Measurements from ENCODE around the gene CBX4. TPM values are rescaled to one million over a fixed set of nuclear protein-coding genes. Genes with fewer than 3 reads are reported as not detected.
A peak's percentile ranks its signal among the peaks of the same experiment; 100 is the strongest.

CBX4 gene
- total RNA-seq (2016; rRNA removed; fragmentation: Illumina TruSeq; extraction: Trizol) (17.1 and 25.8 TPM in 2 replicates), polyA plus RNA-seq (2011; rRNA removed) (50.8 and 61.1 TPM in 2 replicates), polyA minus RNA-seq (2011; rRNA and poly(A)+ RNA removed; ENCODE audit: low replicate concordance) (17.1 and 51.0 TPM in 2 replicates), Bru-seq, nascent RNA (percentile 91 among the genes with signal in this experiment), BruChase-seq, experiment 1, labeled RNA remaining after a 6-hour chase (percentile 93 among the genes with signal in this experiment), BruChase-seq, experiment 2, labeled RNA remaining after a 2-hour chase (percentile 96 among the genes with signal in this experiment)
- total RNA-seq (2016; cell fraction: cytosol; rRNA removed; fragmentation: Illumina TruSeq; extraction: Trizol; ENCODE audit: low read depth) = 4.7 and 4.8 TPM in 2 replicates
- 17.7 and 25.2 TPM in 2 replicates for total RNA-seq (2016; cell fraction: insoluble cytoplasmic fraction; rRNA removed; fragmentation: Illumina TruSeq; extraction: Trizol)
- total RNA-seq (2016; cell fraction: membrane; rRNA removed; fragmentation: Illumina TruSeq; extraction: Trizol) = 13.9 and 15.1 TPM in 2 replicates
- total RNA-seq (2016; cell fraction: nucleus; rRNA removed; fragmentation: Illumina TruSeq; extraction: Trizol) = 18.5 and 22.8 TPM in 2 replicates
- 31.1 and 45.6 TPM in 2 replicates for polyA plus RNA-seq (2011; cell fraction: cytosol; rRNA removed)
- polyA plus RNA-seq (2011; cell fraction: nucleus; rRNA removed) = 117 and 122 TPM in 2 replicates
- 27.9 and 32.4 TPM in 2 replicates for polyA plus RNA-seq (2012)
- polyA plus RNA-seq (2016; cell fraction: cytosol; fragmentation: Illumina TruSeq; extraction: Trizol; ENCODE audit: low read depth) = 3.7 and 4.2 TPM in 2 replicates
- polyA plus RNA-seq (2016; cell fraction: insoluble cytoplasmic fraction; fragmentation: Illumina TruSeq; extraction: Trizol; ENCODE audit: low read depth) = 29.4 and 33.0 TPM in 2 replicates
- 11.7 and 12.5 TPM in 2 replicates for polyA plus RNA-seq (2016; cell fraction: membrane; fragmentation: Illumina TruSeq; extraction: Trizol; ENCODE audit: low read depth)
- polyA plus RNA-seq (2016; cell fraction: nucleus; fragmentation: Illumina TruSeq; extraction: Trizol; ENCODE audit: insufficient read depth, low read depth) = 60.4 and 60.8 TPM in 2 replicates
- polyA minus RNA-seq (2011; cell fraction: cytosol; rRNA and poly(A)+ RNA removed) = 33.1 and 38.6 TPM in 2 replicates
- polyA minus RNA-seq (2011; cell fraction: nucleus; rRNA and poly(A)+ RNA removed) = 17.8 and 25.2 TPM in 2 replicates
- long read RNA-seq, experiment 1, partial matches to known transcripts = 0 of 4 reads
- long read RNA-seq, experiment 1, other reads (novel, unspliced or antisense) = 4 of 4 reads
- long read RNA-seq, experiment 2, transcript CBX4-201 (5 exons, 2,664 nt) = major isoform, 71 of 230 reads
- long read RNA-seq, experiment 2, partial matches to known transcripts = 5 of 230 reads
- long read RNA-seq, experiment 2, other reads (novel, unspliced or antisense) = 154 of 230 reads

DNA sequence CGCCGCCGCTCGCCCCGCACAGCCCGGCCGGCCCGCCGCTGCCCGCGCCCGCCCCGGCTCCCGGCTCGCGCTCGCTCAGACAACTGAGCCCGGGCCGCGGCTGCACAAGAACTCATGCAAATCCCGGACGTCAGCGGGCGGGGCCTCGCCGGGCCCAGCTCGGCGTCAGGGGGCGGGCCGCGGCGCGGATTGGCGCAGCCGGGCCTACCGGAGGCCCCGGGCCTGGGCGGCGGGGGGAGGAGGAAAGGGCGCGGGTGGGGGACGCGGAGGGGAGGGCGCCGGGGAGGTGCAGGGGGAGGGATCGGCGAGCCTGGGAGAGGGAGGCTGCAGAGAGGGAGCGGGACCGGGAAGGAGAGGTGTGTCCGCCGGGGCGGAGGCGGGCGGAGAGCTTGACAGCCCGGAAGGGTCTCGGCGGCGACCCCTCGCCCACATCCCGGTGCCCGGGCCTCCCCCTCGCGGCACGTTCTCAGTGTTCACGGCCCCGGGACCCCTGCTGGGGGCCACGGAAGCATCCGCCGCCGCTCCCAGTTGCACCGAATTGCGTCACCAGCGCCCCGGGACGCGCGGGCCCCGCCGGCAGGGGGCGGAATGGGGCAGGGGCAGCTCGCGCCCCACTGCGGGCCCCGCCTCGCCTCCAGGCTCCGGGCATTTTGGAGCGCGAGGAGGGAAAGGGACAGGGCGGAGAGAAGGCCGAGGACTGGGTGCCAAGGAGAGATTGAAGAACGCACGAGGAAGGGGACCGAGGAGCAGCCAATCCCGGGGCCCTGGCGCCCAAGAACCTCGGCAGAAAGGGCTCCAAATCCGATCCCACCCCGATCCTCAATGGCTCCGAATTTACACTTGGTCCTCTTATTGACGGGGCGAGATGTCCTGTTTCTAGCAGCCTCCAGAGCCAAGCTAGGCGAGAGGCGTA lies at the start of gene CBX4:
Gene CBX4 (minus strand): TSS at position 85 of the 913 bp plus-strand sequence. CDS start 189 bp downstream, outside the sequence.
- Histone ChIP-seq H3K79me2 (ENCODE audit: insufficient read depth, low read length) (peaks cover 38% of the 10 kb centered on the region), H3K27ac (ENCODE audit: extremely low read length, insufficient read depth, low read length) (peak within 1 kb of the TSS; percentile 71), H2AFZ (ENCODE audit: low read length) (no peak within 1 kb of the TSS), H3K9me3 (ENCODE audit: low read length) (no peaks in the 10 kb centered on the region), H4K20me1 (ENCODE audit: insufficient read depth, low read length) (peaks cover 38% of the 10 kb centered on the region), H3K4me1 (ENCODE audit: insufficient read depth, low read length) (peaks cover 68% of the 10 kb centered on the region), H3K4me3 (replicated peaks in 1 of 3; ENCODE audit: insufficient read depth in 1 of 3, low read depth in 2 of 3, low read length in 3 of 3) (peak within 1 kb of the TSS; percentile 77 to 100 (median 87)), H3K9ac (ENCODE audit: insufficient read depth, low read depth, low read length) (peak within 1 kb of the TSS; percentile 79), H3K36me3 (replicated peaks in 1 of 2; ENCODE audit: control insufficient read depth in 1 of 2, insufficient read depth in 2 of 2, low read length in 2 of 2) (peaks cover 10 to 11% of the 10 kb centered on the region in 2 experiments), H3K4me2 (ENCODE audit: low read depth, low read length) (peak within 1 kb of the TSS; percentile 97), H3K27me3 (ENCODE audit: control insufficient read depth in 1 of 2, insufficient read depth in 2 of 2, low read length in 2 of 2) (no peaks in the 10 kb centered on the region; a peak in 1 of 5 replicates)
- DNase-seq (ENCODE audit: low spot score) (peak; percentile 92), FAIRE-seq (no peak), ATAC-seq (peak; percentile 44)
- ChIA-PET POLR2A (interaction anchor here (0.6 to 9.7 kb wide), 31 partner anchors 8 to 163 kb away, joined by 3 to 333 read pairs (median 7); partner anchors contain the start of gene CBX8), CTCF (ENCODE audit: low intra/inter-chr PET ratio, low total read pairs) (interaction anchor here (1.1 kb wide), 1 partner anchor 66 kb away, joined by 3 read pairs; no protein-coding TSS in a partner anchor)
- in situ Hi-C loops (cut with HindIII; ENCODE audit: extremely low pct_ligation_motif_present, low pct_unique_long_range_greater_than_20kb) = loop anchor here (5.0 kb wide), 2 partner anchors 88 to 153 kb away; no protein-coding TSS in a partner anchor
- WGBS (ENCODE audit: low lambda C conversion rate) = 20% methylated on average over 60 of the region's 103 CpGs
- intact Hi-C loops (cut with micrococcal nuclease; ENCODE audit: unreplicated experiment) = loop anchor here (5.0 to 10.0 kb wide), 3 partner anchors 42 to 95 kb away; partner anchors contain the start of gene CBX8
- TSS peak; percentile 92 for BruUV-seq (replicated peaks)
- TF ChIP-seq AFF4 (CRISPR knock-in tag; IDR thresholded peaks at IDR 0.05) (no peak), ZNF772 (CRISPR knock-in tag; IDR thresholded peaks at IDR 0.05) (peak; percentile 73), BRD4 (CRISPR knock-in tag; IDR thresholded peaks at IDR 0.05) (peak; percentile 32; the same call in 1 of the 2 replicates), ZSCAN9 (CRISPR knock-in tag; IDR thresholded peaks at IDR 0.05; ENCODE audit: borderline replicate concordance) (peak; percentile 53; the same call in 1 of the 2 replicates), SAP130 (CRISPR knock-in tag; IDR thresholded peaks at IDR 0.05; ENCODE audit: low read depth) (peak; percentile 69), GZF1 (CRISPR knock-in tag; IDR thresholded peaks at IDR 0.05) (no peak), WIZ (CRISPR knock-in tag; IDR thresholded peaks at IDR 0.05) (0 out of 2 replicates have a peak, but pooled peaks have one; percentile 25), RBFOX2 (IDR thresholded peaks at IDR 0.05; ENCODE audit: low read depth, low read length) (peak; percentile 88), ZFP91 (CRISPR knock-in tag; IDR thresholded peaks at IDR 0.05; ENCODE audit: borderline replicate concordance) (peak; percentile 96), ZNF672 (CRISPR knock-in tag; IDR thresholded peaks at IDR 0.05) (no peak), ZNF329 (CRISPR knock-in tag; IDR thresholded peaks at IDR 0.05; ENCODE audit: low read depth) (peak; percentile 81; the same call in 1 of the 2 replicates), TGIF2 (CRISPR knock-in tag; IDR thresholded peaks at IDR 0.05) (peak; percentile 88)
